Neural progenitor cell (in vitro differentiated cells): ENCODE results near the gene PIGB. TPM values are rescaled to one million over a fixed set of nuclear protein-coding genes. Genes with fewer than 3 reads are reported as not detected.

Experiments
- DNase-seq: peaks from one replicate; pipeline ENCODE4 v3.0.0-alpha.2; 2016; ENCODE audit warnings: low spot score
- H2AFZ ChIP-seq: fragments of 200-600 bp; sonication (generic); replicated peaks from 2 replicates; pipeline ENCODE4 v1.6.1; 2016; ENCODE audit warnings: antibody characterized with exemption
- H3F3A ChIP-seq: fragments of 200-600 bp; sonication (generic); 2 replicates; pipeline ENCODE4 v1.6.1; 2016; ENCODE audit warnings: antibody characterized with exemption, low read depth
- H3K27ac ChIP-seq: fragments of 200-600 bp; sonication (generic); 2 replicates; pipeline ENCODE4 v1.5.1; 2016; ENCODE audit warnings: mild to moderate bottlenecking
- H3K27me3 ChIP-seq: fragments of 200-600 bp; sonication (generic); 2 replicates; pipeline ENCODE4 v1.6.1; 2016; ENCODE audit warnings: mild to moderate bottlenecking, moderate library complexity
- H3K36me3 ChIP-seq: fragments of 200-600 bp; sonication (generic); 2 replicates; pipeline ENCODE4 v1.5.1; 2016
- H3K4me1 ChIP-seq: fragments of 200-600 bp; sonication (generic); 2 replicates; pipeline ENCODE4 v1.6.1; 2016; ENCODE audit warnings: mixed run types
- H3K4me2 ChIP-seq: fragments of 200-600 bp; sonication (generic); 2 replicates; pipeline ENCODE4 v1.6.1; 2016
- H3K4me3 ChIP-seq: fragments of 200-600 bp; sonication (generic); 2 replicates; pipeline ENCODE4 v1.5.1; 2016
- H3K79me2 ChIP-seq: fragments of 200-600 bp; sonication (generic); 2 replicates; pipeline ENCODE4 v1.6.1; 2016; ENCODE audit warnings: low read depth
- H3K9ac ChIP-seq: fragments of 200-600 bp; sonication (generic); 2 replicates; pipeline ENCODE4 v1.6.1; 2016
- H3K9me3 ChIP-seq: fragments of 200-600 bp; sonication (generic); 2 replicates; pipeline ENCODE4 v1.5.1; 2016; ENCODE audit warnings: low read depth
- H4K20me1 ChIP-seq: fragments of 200-600 bp; sonication (generic); 2 replicates; pipeline ENCODE4 v1.6.1; 2016; ENCODE audit warnings: low read depth
- H3K27ac Mint-ChIP-seq: 3 replicates; pipeline ENCODE4 v1.8.0; 2021; ENCODE audit warnings: mixed read lengths
- H3K27me3 Mint-ChIP-seq: 2 replicates; pipeline ENCODE4 v1.8.0; 2022; ENCODE audit warnings: low read depth, mild to moderate bottlenecking, inconsistent platforms, moderate library complexity, mixed read lengths; ENCODE audit not compliant: insufficient read depth
- H3K36me3 Mint-ChIP-seq: 3 replicates; pipeline ENCODE4 v1.8.0; 2021; ENCODE audit warnings: mixed read lengths
- H3K4me1 Mint-ChIP-seq: 3 replicates; pipeline ENCODE4 v1.8.0; 2021; ENCODE audit warnings: mixed read lengths
- H3K4me3 Mint-ChIP-seq: 3 replicates; pipeline ENCODE4 v1.8.0; 2021; ENCODE audit warnings: mild to moderate bottlenecking, moderate library complexity, mixed read lengths
- H3K9me3 Mint-ChIP-seq: 3 replicates; pipeline ENCODE4 v1.8.0; 2020; ENCODE audit warnings: mixed read lengths
- EZH2 ChIP-seq: fragments of 200-600 bp; sonication (generic); IDR thresholded peaks from 2 replicates; pipeline ENCODE4 v1.6.1; 2017; ENCODE audit warnings: antibody characterized with exemption, mild to moderate bottlenecking, moderate library complexity
- EZH2phosphoT487 ChIP-seq: fragments of 200-600 bp; sonication (generic); IDR thresholded peaks from 2 replicates; pipeline ENCODE4 v1.6.1; 2017; ENCODE audit warnings: antibody characterized with exemption
- total RNA-seq: library from RNA; depleted of rRNA; stranded (reverse); fragments of >200 nt; gene quantifications from 2 replicates; pipeline ENCODE4 v1.2.3, GENCODE V29; 2015; ENCODE audit warnings: low replicate concordance
- TF ChIP-seq, protein P1 (sequence below): fragments of 200-600 bp; sonication (generic); IDR thresholded peaks from 2 replicates; pipeline ENCODE4 v1.5.1; 2017; ENCODE audit warnings: antibody characterized with exemption, mild to moderate bottlenecking

Gene PIGB
- total RNA-seq: 15.6 and 18.7 TPM in 2 replicates

DNA sequence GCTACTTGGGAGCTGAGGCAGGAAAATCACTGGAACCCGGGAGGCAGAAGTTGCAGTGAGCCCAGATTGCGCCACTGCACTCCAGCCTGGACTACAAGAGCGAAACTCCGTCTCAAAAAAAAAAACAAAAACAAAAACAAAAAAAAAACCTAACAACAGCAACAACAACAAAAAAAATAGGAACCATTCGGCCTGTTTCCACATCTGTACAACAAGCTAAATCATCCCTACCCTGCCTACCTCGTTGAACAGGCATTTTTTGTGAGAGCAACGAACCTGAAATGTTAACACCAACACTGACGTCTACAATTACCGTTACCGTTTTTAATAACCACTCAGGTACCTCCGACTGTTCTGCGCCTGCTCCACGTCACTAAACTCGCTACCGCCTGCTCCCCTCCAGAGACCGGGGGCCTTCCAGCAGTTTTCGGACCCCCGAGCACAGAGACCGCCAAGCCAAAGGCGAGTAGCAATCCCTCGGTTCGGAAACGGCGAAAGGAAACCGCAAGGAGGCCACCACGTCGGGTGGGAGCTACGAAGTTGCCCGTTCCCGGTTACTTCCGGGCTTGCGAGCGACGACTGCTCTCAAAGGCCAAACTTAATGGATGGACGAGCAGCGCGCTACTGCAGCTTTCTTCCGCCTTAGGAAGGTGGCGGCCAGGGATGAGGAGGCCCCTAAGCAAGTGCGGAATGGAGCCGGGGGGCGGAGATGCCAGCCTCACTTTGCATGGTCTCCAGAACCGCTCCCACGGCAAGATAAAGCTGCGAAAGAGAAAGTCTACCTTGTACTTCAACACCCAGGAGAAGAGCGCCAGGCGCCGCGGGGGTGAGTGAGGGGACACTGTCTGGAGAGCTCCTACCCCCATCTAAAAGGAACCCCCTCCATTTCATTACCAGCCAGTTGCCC lies at the start of gene PIGB, which contains the start of gene PIGBOS1:
Gene PIGB (plus strand): TSS at position 635 of the 907 bp plus-strand sequence. CDS start 29 bp downstream, at position 664.
Gene PIGBOS1 (minus strand): TSS at position 536 of the 907 bp plus-strand sequence. CDS start 1,331 bp downstream, outside the sequence.
- H3K36me3 Mint-ChIP-seq: peaks cover 3% of the 10 kb centered on the region
- H3K9me3 Mint-ChIP-seq: no peaks in the 10 kb centered on the region
- Histone ChIP-seq H3K9me3 (no peaks in the 10 kb centered on the region), H3K27me3 (no peaks in the 10 kb centered on the region), H3K4me1 (peaks cover 4% of the 10 kb centered on the region), H3F3A (peaks cover 10% of the 10 kb centered on the region), H3K9ac (peak within 1 kb of the TSS; percentile 48), H3K4me2 (peak within 1 kb of the TSS; percentile 68), H2AFZ (peak within 1 kb of the TSS; percentile 91), H3K36me3 (no peaks in the 10 kb centered on the region), H3K79me2 (peaks cover 35% of the 10 kb centered on the region), H3K27ac (peak within 1 kb of the TSS; percentile 35), H4K20me1 (no peaks in the 10 kb centered on the region), H3K4me3 (peak within 1 kb of the TSS; percentile 60)
- peaks cover 5% of the 10 kb centered on the region for H3K4me1 Mint-ChIP-seq
- TF ChIP-seq EZH2phosphoT487 (no peak), EZH2 (peak; percentile 34)
- TF ChIP-seq, protein P1, sequence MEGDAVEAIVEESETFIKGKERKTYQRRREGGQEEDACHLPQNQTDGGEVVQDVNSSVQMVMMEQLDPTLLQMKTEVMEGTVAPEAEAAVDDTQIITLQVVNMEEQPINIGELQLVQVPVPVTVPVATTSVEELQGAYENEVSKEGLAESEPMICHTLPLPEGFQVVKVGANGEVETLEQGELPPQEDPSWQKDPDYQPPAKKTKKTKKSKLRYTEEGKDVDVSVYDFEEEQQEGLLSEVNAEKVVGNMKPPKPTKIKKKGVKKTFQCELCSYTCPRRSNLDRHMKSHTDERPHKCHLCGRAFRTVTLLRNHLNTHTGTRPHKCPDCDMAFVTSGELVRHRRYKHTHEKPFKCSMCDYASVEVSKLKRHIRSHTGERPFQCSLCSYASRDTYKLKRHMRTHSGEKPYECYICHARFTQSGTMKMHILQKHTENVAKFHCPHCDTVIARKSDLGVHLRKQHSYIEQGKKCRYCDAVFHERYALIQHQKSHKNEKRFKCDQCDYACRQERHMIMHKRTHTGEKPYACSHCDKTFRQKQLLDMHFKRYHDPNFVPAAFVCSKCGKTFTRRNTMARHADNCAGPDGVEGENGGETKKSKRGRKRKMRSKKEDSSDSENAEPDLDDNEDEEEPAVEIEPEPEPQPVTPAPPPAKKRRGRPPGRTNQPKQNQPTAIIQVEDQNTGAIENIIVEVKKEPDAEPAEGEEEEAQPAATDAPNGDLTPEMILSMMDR: peak; percentile 14
- peak within 1 kb of the TSS; percentile 99 for H3K27ac Mint-ChIP-seq
- peaks cover 5% of the 10 kb centered on the region for H3K27me3 Mint-ChIP-seq
- peak; percentile 90 for DNase-seq
- H3K4me3 Mint-ChIP-seq: peak within 1 kb of the TSS; percentile 97

DNA sequence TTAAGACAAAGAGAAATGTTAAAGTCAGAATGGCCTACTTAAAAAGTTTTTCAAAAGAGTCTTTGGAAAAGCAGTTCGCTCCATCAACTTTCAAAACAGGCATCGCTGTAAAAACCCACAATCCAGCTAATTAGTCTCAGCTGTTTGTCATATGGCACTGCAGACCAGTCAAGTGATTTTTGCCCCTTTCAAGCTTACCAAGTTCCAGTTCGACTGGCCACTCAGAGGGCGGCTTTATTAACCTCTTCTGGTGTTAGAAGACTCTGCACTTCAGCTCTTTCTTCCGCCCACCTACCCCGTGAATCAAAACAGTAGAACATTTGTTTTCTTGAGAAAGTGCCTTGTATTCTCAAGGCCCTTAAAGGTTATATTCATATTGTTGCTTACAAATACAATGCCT lies 48.7 kb upstream of the PIGB start:
- no peak for DNase-seq
- no peaks in the 10 kb centered on the region for H3K27me3 Mint-ChIP-seq
- peaks cover 2% of the 10 kb centered on the region for H3K36me3 Mint-ChIP-seq
- no peaks in the 10 kb centered on the region for H3K27me3 ChIP-seq
- H3K4me1 Mint-ChIP-seq: peaks cover 8% of the 10 kb centered on the region
- no peak overlapping the region for H3K27ac Mint-ChIP-seq
- H4K20me1 ChIP-seq: no peaks in the 10 kb centered on the region
- no peak overlapping the region for H3K4me3 Mint-ChIP-seq
- no peaks in the 10 kb centered on the region for H3F3A ChIP-seq
- no peaks in the 10 kb centered on the region for H3K79me2 ChIP-seq
- no peak overlapping the region for H3K27ac ChIP-seq
- no peak overlapping the region for H3K9ac ChIP-seq
- no peak overlapping the region for H3K4me3 ChIP-seq
- peaks cover 2% of the 10 kb centered on the region for H3K9me3 Mint-ChIP-seq
- no peak overlapping the region for H3K4me2 ChIP-seq
- H3K9me3 ChIP-seq: no peaks in the 10 kb centered on the region
- no peaks in the 10 kb centered on the region for H3K36me3 ChIP-seq
- TF ChIP-seq EZH2 (no peak), EZH2phosphoT487 (no peak)
- TF ChIP-seq, protein P1: no peak
- no peak overlapping the region for H2AFZ ChIP-seq
- no peaks in the 10 kb centered on the region for H3K4me1 ChIP-seq

DNA sequence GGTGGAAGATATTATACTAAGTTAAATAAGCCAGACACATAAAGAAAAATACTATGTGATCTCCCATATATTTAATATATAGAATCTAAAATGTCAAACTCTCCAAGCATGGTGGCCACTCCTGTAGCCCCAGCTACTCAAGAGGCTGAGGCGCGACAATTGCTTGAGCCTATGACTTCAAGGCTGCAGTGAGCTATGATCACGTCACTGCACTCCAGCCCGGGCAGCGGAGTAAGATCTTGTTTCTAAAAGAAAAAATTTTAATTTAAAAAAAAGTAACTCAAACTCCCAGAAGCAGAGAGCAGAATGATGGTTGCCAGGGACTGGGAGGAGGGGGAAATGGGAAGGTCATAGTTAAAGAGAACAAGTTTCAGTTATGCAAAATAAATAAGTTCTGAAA lies 42.7 kb upstream of the PIGB start:
- Mint-ChIP-seq H3K27me3 (no peaks in the 10 kb centered on the region), H3K4me3 (no peak overlapping the region), H3K27ac (no peak overlapping the region), H3K36me3 (peaks cover 2% of the 10 kb centered on the region), H3K4me1 (no peaks in the 10 kb centered on the region), H3K9me3 (peaks cover 2% of the 10 kb centered on the region)
- H3K4me2 ChIP-seq: no peak overlapping the region
- H3K36me3 ChIP-seq: no peaks in the 10 kb centered on the region
- no peaks in the 10 kb centered on the region for H4K20me1 ChIP-seq
- TF ChIP-seq, protein P1: no peak
- TF ChIP-seq EZH2 (no peak), EZH2phosphoT487 (no peak)
- H3K27me3 ChIP-seq: no peaks in the 10 kb centered on the region
- H3K4me3 ChIP-seq: no peak overlapping the region
- H3K9me3 ChIP-seq: no peaks in the 10 kb centered on the region
- H3K79me2 ChIP-seq: no peaks in the 10 kb centered on the region
- no peak overlapping the region for H3K27ac ChIP-seq
- H2AFZ ChIP-seq: no peak overlapping the region
- H3F3A ChIP-seq: no peaks in the 10 kb centered on the region
- H3K9ac ChIP-seq: no peak overlapping the region
- no peak for DNase-seq
- no peaks in the 10 kb centered on the region for H3K4me1 ChIP-seq
